ENCODE measurements around the gene PAGE5.

Gene PAGE5, protein sequence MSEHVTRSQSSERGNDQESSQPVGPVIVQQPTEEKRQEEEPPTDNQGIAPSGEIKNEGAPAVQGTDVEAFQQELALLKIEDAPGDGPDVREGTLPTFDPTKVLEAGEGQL

DNA sequence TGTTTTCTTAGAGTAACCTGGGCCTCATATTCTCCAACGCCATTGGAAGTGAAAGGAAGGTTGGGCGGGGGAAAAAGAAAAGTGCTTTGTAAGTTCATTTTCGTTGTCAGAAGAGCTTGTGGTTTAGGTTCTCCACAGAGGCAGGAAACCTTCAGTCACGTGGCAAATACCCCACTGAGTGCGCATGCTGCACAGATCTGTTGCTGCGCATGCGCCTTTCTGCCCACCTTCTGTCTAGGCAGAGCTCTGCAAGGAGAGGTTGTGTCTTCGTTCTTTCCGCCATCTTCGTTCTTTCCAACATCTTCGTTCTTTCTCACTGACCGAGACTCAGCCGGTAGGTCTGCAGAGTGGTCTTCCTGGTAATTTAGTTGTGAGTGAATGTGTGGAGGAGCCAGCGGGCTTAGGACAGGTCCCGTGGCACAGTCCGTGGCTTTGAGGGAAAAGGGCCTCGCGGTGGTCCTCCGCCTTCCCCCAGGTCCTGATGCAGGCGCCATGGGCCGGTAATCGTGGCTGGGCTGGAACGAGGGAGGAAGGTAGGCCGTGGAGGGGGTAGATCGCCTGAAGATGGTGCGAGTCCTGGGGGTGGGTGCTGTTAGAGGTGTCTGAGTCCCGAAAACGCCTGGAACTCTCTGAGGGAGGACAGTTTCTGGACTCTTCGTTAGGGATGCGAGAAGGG, at the start of gene PAGE5:
Gene PAGE5, plus strand, starts transcription at position 228 of the 676 bp plus-strand sequence. CDS start 1,037 bp downstream, outside the sequence.
- Mint-ChIP-seq H3K4me1 (no peaks in the 10 kb centered on the region), H3K27me3 (ENCODE audit: low read depth) (no peaks in the 10 kb centered on the region), H3K27ac (no peak within 1 kb of the TSS), H3K9me3 (peaks cover 21% of the 10 kb centered on the region), H3K4me3 (no peak within 1 kb of the TSS), H3K36me3 (ENCODE audit: low read depth) (no peaks in the 10 kb centered on the region)
- TF ChIP-seq, protein P1, sequence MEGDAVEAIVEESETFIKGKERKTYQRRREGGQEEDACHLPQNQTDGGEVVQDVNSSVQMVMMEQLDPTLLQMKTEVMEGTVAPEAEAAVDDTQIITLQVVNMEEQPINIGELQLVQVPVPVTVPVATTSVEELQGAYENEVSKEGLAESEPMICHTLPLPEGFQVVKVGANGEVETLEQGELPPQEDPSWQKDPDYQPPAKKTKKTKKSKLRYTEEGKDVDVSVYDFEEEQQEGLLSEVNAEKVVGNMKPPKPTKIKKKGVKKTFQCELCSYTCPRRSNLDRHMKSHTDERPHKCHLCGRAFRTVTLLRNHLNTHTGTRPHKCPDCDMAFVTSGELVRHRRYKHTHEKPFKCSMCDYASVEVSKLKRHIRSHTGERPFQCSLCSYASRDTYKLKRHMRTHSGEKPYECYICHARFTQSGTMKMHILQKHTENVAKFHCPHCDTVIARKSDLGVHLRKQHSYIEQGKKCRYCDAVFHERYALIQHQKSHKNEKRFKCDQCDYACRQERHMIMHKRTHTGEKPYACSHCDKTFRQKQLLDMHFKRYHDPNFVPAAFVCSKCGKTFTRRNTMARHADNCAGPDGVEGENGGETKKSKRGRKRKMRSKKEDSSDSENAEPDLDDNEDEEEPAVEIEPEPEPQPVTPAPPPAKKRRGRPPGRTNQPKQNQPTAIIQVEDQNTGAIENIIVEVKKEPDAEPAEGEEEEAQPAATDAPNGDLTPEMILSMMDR (IDR thresholded peaks at IDR 0.05; ENCODE audit: unreplicated experiment in 3 of 3) = no peak

DNA sequence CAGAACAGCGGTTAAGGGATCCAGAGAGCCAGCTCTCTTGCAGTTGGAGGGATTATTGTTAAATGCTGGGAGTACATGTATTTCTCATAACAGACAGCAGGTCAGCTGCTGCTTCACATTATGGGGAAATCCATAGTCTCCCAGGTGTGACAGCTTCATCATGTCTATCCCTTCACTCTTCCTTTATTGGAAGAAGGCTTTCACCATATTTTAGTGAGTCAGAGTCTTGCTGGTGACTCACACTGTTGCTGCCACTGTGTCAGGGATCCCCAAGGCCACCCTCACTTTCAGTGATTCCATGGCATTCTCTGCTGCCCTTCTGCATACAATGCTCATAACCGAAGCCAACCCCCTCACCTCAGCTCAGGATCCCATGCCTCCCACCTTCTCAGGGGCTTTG, 32.9 kb upstream of the PAGE5 start:
- TF ChIP-seq, protein P1 (IDR thresholded peaks at IDR 0.05; ENCODE audit: unreplicated experiment in 3 of 3) = no peak
- peaks cover 6% of the 10 kb centered on the region for H3K27me3 Mint-ChIP-seq (ENCODE audit: low read depth)

DNA sequence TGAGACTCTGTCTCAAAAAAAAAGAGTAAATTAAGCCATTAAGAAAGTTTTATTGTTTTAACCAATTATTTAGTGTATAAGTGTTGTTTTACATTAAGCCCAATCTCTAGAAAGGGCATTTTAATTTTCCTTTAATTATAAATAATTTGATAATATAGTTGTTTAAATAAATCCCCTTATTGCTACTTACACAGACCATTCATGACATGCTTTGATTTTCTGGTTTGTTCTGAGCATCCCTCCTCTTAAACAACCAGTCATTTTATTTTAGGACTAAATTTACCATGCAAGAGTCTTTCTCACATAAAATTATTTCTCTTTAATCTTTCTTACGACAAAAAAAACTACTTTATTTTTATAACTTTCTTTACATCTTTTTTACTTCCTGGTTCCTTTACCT, 23.5 kb upstream of the PAGE5 start:
- Mint-ChIP-seq H3K9me3 (peaks cover 29% of the 10 kb centered on the region), H3K27me3 (ENCODE audit: low read depth) (no peaks in the 10 kb centered on the region), H3K4me1 (no peaks in the 10 kb centered on the region), H3K4me3 (no peak overlapping the region), H3K36me3 (ENCODE audit: low read depth) (no peaks in the 10 kb centered on the region), H3K27ac (no peak overlapping the region)
- TF ChIP-seq, protein P1 (IDR thresholded peaks at IDR 0.05; ENCODE audit: unreplicated experiment in 3 of 3) = no peak

More for the DNA sequence above, 32.9 kb upstream of the PAGE5 start:
- H3K9me3 Mint-ChIP-seq = peaks cover 11% of the 10 kb centered on the region
- no peaks in the 10 kb centered on the region for H3K4me1 Mint-ChIP-seq
- no peaks in the 10 kb centered on the region for H3K36me3 Mint-ChIP-seq (ENCODE audit: low read depth)
- H3K4me3 Mint-ChIP-seq = no peak overlapping the region
- no peak overlapping the region for H3K27ac Mint-ChIP-seq

DNA sequence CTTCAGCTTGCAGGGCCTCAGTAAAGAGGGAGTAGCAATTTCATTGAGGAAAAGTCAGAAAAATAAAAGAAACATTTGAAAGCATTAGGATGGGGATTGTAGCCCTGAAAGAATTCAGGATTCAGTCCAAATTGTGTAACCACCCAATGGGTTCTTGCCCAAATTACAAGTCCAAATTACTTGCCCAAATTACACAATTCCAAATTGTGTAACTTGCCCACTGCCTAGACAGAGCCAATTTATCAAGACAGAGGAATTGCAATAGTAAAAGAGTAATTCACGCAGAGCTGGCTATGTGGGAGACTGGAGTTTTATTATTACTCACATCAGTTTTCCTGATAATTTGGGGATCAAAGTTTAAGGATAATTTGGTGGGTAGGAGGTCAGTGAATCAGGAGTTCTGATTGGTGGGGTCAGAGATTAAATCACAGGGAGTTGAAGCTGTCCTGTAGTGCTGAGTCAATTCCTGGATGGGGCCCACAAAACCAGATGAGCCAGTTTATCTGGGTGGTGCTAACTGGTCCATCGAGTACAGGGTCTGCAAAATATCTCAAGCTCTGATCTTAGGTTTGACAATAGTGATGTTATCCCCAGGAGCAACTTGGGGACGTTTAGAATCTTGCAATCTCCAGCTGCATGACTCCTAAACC, 18.1 kb upstream of the PAGE5 start:
- peaks cover 11% of the 10 kb centered on the region for H3K9me3 Mint-ChIP-seq
- no peak overlapping the region for H3K4me3 Mint-ChIP-seq
- H3K4me1 Mint-ChIP-seq = no peaks in the 10 kb centered on the region
- no peaks in the 10 kb centered on the region for H3K27me3 Mint-ChIP-seq (ENCODE audit: low read depth)
- no peaks in the 10 kb centered on the region for H3K36me3 Mint-ChIP-seq (ENCODE audit: low read depth)
- no peak overlapping the region for H3K27ac Mint-ChIP-seq
- TF ChIP-seq, protein P1 (IDR thresholded peaks at IDR 0.05; ENCODE audit: unreplicated experiment in 3 of 3) = no peak

DNA sequence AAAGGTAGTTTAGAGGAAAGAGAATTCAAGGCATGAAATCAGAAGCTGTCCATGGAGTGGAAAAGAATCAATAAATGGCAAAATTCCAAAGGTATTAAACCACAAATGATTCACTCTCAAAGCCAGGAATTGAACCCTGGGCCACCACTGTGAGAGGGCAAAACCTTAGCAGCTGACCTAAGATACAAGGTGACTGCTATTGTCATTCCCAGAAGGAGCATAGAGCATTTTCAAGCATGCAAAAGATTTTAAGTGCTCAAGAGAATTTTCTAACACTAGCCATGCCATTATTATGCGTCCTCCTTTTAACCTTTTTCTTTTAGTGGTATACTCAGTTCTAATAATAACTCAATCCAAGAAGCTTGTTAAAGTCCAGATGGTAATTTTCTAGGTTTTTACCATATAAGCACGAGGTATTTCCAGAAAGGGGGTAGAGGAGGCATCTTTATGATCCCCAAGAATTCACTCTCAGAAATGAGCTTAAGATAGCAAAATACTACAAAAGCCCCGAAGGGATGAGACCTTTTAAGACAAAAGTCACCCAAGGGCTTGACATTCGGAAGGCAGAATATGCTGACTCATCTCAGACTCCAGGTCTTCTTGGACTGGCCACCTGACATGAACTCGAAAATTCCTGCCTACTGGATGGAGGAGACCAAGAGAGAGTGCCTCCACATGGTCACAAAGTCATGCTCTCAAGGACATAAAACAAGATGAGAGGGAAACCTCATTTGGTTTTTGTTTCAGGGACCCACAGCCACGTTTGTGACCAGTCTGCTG, 13.8 kb upstream of the PAGE5 start:
- TF ChIP-seq, protein P1 (IDR thresholded peaks at IDR 0.05; ENCODE audit: unreplicated experiment in 3 of 3) = no peak
- Mint-ChIP-seq H3K9me3 (peaks cover 7% of the 10 kb centered on the region), H3K4me1 (no peaks in the 10 kb centered on the region), H3K27ac (no peak overlapping the region), H3K27me3 (ENCODE audit: low read depth) (no peaks in the 10 kb centered on the region), H3K4me3 (no peak overlapping the region), H3K36me3 (ENCODE audit: low read depth) (no peaks in the 10 kb centered on the region)

Data from nephron (organoid).